ENCODE results near the gene ISM1.

ISM1 gene

DNA sequence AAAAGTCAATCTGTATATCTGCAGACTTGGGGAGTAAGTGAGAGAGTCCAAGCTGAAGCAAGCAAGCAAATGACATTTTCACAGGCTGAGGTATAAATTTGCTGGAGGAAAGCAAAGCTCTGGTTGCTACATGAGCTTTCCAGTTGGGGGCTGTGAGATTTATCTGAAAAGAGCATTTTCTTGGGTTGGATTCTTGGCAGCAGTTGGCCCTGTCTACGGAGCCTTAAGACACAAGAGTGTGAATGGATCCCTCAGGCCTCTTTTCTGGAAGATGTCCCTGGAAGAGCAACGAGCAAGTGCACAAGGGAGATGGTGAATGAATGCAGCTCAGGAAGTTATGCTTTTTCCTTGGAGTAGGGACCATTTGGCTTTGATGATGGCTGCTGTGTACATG is 30.8 kb downstream of the ISM1 start:
- no peak for DNase-seq (ENCODE audit: low read depth in 2 of 3, low spot score in 2 of 3)

- DNase-seq (ENCODE audit: low read depth in 2 of 3, low spot score in 2 of 3) = no peak
These were observed 34.3 kb downstream of the ISM1 start for GRCh38 chr20:13255356-13255755.

DNA sequence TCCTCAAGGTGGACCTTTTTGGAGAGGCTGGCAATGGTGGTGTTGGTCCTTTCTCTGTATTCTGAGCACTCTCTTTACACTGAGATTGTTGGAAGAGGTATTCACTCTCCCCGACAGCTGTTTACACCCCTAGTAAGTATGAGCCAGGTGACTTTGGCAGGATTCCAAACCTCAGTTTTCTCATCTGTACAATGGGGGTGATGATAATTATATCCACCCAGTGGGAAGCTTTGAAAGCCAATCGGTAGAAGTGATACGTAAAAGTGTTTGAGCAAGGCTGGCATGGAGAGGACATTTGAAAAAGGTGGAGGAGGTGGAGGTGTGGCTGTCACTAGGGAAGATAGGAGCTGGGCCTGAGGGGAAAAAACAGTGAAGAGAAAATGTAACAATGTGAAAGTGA is 35.5 kb downstream of the ISM1 start:
- no peak for DNase-seq (ENCODE audit: low read depth in 2 of 3, low spot score in 2 of 3)

- DNase-seq (ENCODE audit: low read depth in 2 of 3, low spot score in 2 of 3) = no peak
These were observed 38.8 kb downstream of the ISM1 start for GRCh38 chr20:13259921-13260320.

DNA sequence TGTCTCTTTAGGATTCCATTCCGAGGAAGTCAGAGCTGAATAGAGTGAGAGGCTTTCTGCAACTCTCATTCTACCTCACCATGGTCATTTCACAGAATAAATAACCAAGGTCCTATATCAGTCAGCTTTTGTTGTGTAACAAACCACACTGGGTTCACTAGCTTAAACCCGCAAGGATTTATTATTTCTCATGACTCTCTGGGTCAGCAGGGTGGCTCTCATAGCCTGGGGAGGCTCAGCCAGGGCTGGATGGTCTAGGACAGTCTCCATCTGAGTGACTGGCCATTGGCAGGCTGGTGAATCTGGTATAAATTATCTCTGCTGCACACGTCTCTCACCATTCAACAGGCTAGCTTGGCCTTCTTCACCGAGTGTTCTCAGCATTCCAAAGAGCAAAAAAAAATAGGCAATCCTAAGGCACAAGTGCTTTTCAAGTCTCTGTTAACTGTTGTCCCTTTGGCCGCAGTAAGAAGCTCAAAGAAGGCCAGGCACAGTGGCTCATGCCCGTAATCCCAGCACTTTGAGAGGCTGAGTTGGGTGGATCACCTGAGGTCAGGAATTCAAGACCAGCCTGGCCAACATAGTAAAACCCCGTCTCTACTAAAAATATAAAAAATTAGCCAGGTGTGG is 39.7 kb downstream of the ISM1 start:
- no peak for DNase-seq (ENCODE audit: low read depth in 2 of 3, low spot score in 2 of 3)

GRCh38 chr20:13261460-13262301 is 40.6 kb downstream of the ISM1 start:
- peak; percentile 18 to 32 (median 29) for DNase-seq (ENCODE audit: low read depth in 2 of 3, low spot score in 2 of 3)

DNA sequence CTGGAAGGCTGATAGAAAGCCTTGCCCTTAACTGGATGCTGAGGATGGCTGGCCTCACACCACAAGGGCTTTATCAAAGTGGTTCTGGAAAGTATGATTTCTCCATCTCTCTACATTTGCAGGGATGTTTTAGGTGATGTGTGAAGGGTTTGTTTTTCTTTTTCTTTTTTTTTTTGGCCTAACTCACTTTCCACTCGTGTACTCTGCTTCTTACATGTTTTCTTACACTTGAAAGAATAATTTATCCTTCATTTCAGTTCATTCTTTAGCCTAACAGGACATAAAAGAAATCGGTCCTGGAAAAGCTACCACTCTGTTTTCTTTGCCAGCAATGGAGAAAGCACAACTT is 41.2 kb downstream of the ISM1 start:
- DNase-seq (ENCODE audit: low read depth in 2 of 3, low spot score in 2 of 3) = no peak

DNA sequence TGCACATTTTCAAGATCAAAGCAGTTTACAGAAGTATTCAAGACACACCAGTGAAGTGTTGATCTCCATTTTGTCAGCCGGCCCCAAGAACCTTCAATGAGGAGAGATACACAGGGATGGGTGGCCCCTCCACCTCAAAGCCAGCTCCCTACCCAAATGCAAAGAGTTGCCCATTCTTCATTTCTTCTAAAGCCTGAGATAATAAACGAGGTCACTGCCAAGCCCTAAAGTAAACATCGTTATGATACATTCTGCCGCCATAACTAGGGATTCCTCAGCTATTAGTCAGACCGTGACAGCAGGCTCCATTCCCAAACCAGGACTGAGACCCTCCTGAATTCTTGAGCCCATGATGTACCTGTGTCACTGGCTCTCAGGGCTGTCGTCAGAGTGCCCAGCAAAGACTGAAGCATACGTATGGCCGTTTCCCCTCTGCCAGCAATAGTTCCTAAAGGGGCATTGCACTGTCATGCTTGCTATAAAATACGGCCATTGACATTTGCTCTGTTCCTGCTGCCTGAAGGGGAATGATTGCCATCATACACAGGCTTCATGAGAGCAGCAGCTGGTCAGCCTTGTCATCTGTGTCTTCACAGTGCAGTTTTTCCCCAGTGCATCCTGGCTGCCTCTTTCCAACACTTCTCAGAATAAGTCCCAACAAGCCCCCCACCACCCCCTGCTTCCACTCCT is 41.7 kb downstream of the ISM1 start:
- DNase-seq (ENCODE audit: low read depth in 2 of 3, low spot score in 2 of 3) = no peak

GRCh38 chr20:13263451-13263850 is 42.4 kb downstream of the ISM1 start:
- no peak for DNase-seq (ENCODE audit: low read depth in 2 of 3, low spot score in 2 of 3)

- no peak for DNase-seq (ENCODE audit: low read depth in 2 of 3, low spot score in 2 of 3)
These were observed 43.8 kb downstream of the ISM1 start for GRCh38 chr20:13264907-13265306.

DNA sequence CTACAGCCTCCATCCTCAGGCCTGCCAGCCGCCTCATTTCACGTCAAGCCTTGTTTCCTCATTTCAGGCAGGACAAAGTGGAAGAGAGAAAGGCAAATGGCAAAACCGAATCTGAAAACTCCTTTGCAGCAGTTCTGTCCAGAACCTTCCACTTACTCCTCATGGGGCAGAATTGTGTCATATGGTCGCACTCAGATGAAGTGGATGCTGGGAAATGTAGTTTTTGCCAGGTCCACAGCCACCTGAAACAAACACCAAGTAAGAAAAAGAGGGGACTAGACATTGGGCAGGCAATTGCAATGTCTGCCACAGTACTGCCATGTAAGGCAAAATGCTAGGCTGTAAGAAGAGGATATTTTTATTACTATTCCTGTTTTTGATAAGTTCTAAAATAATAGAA is 44.9 kb downstream of the ISM1 start:
- no peak for DNase-seq (ENCODE audit: low read depth in 2 of 3, low spot score in 2 of 3)

- no peak for DNase-seq (ENCODE audit: low read depth in 2 of 3, low spot score in 2 of 3)
These were observed 46.2 kb downstream of the ISM1 start for GRCh38 chr20:13267231-13267630.

- no peak for DNase-seq (ENCODE audit: low read depth in 2 of 3, low spot score in 2 of 3)
These were observed 47.9 kb downstream of the ISM1 start for GRCh38 chr20:13268953-13269352.

GRCh38 chr20:13270211-13270610 is 49.1 kb downstream of the ISM1 start:
- no peak for DNase-seq (ENCODE audit: low read depth in 2 of 3, low spot score in 2 of 3)

DNA sequence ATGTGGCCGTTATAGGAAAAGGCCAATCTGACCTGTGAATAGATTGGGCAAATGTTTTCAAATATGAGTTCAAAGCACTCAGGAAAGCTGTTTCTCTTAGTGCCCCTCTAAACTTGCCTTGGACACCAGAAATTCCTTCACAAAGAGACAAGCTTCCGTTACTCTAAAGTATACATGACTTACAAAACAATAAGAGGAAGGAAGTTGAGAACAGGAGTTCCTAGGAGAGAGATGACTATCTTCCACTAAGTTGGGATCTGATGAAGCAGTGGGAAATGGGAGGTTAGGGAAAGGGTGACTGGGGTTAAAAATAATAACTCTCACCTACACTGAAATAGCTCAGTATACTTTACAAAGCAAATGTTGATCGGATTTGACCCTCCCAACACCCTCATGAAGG is 50.0 kb downstream of the ISM1 start:
- DNase-seq (ENCODE audit: low read depth in 2 of 3, low spot score in 2 of 3) = no peak

GRCh38 chr20:13271977-13272975 is 51.2 kb downstream of the ISM1 start:
- no peak for DNase-seq (ENCODE audit: low read depth in 2 of 3, low spot score in 2 of 3)

DNA sequence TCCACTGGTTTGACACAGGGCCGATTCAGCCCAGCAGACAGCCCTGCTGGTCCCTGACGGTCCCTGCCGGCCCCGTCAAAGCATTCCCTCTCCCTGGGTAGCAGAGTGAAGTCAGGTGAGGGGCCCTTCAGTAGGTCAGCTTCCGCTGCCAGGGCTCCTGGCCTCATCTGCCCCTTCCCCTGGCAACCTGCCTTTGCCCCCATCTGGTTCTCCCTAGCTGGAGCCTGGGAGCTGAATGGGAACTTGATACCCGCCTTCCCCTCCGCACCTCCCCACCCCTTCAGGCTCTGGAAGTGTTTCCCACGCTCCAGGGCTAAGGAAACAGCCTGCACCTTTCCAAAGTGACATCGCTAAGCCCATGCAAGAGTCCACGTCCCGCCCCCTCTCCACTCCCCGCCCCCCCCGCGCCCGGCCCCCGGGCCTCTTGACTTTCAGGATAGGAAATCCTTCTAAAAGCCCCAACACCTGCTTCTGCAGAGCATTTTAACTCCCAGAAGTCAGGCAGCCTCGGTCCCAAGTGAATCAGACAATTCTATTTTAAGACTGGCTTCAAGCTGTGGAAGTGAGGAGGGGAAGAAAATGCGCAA is 53.3 kb downstream of the ISM1 start:
- no peak for DNase-seq (ENCODE audit: low read depth in 2 of 3, low spot score in 2 of 3)

DNA sequence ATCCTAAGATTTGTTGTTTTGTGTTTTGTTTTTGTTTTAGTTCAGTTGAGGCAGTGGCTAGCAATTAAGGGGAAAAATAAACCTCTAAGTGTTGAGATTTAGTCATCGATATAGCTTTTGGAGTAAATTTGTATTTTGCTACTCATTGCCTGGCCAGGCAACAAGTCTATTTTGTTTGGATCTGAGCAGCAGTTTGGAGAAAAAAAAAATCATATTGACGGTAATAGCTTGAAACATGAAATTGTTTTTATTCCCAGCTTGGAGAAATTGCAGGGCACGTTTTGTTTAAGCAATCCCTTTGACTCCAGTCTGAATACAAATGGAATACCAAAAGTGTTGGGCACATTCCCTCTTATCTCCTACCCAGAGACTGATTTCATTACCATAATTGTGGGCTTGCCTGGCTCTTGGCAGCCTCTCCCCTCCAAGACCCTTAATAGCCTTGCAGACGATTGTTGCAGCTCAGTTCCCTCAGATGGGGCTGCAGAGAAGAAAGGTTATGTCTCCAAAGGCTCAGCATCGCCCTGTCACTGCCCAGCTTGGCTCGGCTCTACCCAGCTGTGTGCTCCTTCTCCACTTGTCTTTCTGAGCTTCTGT is 56.0 kb downstream of the ISM1 start:
- no peak for DNase-seq (ENCODE audit: low read depth in 2 of 3, low spot score in 2 of 3)

DNA sequence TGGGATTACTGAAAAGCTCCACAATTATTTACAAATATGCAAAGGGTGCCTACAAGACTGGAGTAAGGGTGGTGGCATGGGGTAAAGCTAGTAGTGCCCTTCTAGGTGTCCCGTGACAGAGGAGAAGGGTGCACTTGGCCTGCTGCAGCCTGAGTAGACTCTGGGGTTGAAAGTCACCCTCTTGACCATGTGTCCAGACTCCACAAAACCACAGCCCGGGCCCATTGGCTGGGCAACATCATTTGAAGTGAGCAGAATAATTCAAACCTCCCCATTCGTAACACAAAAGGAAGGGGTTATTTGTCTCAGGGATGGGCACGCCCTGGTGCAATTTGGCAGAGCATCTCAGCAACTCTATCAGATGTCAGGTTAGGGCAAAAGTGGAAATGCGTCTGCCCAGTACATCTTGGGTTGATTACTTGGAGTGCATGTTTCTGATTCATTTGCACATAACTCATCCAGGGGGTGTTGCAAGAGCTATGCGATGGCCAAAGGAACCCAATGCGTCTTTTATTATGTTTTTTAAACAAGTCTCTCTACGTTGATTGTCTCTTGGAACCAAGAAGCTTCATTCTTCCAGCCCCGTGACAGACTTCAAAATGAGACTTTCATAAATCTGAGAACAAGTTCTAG is 56.7 kb downstream of the ISM1 start:
- DNase-seq (ENCODE audit: low read depth in 2 of 3, low spot score in 2 of 3) = no peak
